BLaER1 (cell line): Measurements from ENCODE around the gene DNM2.

Experiments
- H3K27ac ChIP-seq: shearing (Covaris generic); formaldehyde crosslinking; 2 replicates; pipeline ENCODE4 v1.8.1; 2022
- H3K27me3 ChIP-seq: shearing (Covaris generic); formaldehyde crosslinking; 2 replicates; pipeline ENCODE4 v1.8.1; 2022
- H3K36me3 ChIP-seq: shearing (Covaris generic); formaldehyde crosslinking; 2 replicates; pipeline ENCODE4 v1.8.1; 2022
- H3K4me1 ChIP-seq: shearing (Covaris generic); formaldehyde crosslinking; 2 replicates; pipeline ENCODE4 v1.8.1; 2022
- H3K4me2 ChIP-seq: shearing (Covaris generic); formaldehyde crosslinking; 2 replicates; pipeline ENCODE4 v1.8.1; 2022
- H3K4me3 ChIP-seq: shearing (Covaris generic); formaldehyde crosslinking; 2 replicates; pipeline ENCODE4 v1.8.1; 2022
- H3K9ac ChIP-seq: shearing (Covaris generic); formaldehyde crosslinking; 2 replicates; pipeline ENCODE4 v1.8.1; 2022
- H3K9me3 ChIP-seq: shearing (Covaris generic); formaldehyde crosslinking; 2 replicates; pipeline ENCODE4 v1.8.1; 2022
- H4K20me1 ChIP-seq: shearing (Covaris generic); formaldehyde crosslinking; 2 replicates; pipeline ENCODE4 v1.8.1; 2022
- Cebpa-rat ChIP-seq: shearing (Covaris generic); IDR thresholded peaks from 2 replicates; pipeline ENCODE4 v1.8.1; 2022

The DNM2 gene

GRCh38 chr19:10767726-10768125 is 49.8 kb downstream of the DNM2 start:
- Histone ChIP-seq H3K36me3 (peaks cover 73% of the 10 kb centered on the region), H3K27ac (peak overlapping the region; percentile 91), H3K4me2 (peak overlapping the region; percentile 82), H3K27me3 (no peaks in the 10 kb centered on the region), H3K4me3 (no peak overlapping the region), H3K4me1 (peaks cover 100% of the 10 kb centered on the region), H4K20me1 (peaks cover 98% of the 10 kb centered on the region), H3K9ac (peak overlapping the region; percentile 61; the same call in 1 of the 2 replicates), H3K9me3 (no peaks in the 10 kb centered on the region)
- TF ChIP-seq Cebpa-rat, result no peak

- H4K20me1 ChIP-seq, result peaks cover 95% of the 10 kb centered on the region
Observed at GRCh38 chr19:10768369-10768768, 50.5 kb downstream of the DNM2 start.

GRCh38 chr19:10768936-10769335 is 51.1 kb downstream of the DNM2 start:
- H3K4me2 ChIP-seq, result peak overlapping the region; percentile 82
- no peaks in the 10 kb centered on the region for H3K27me3 ChIP-seq
- H4K20me1 ChIP-seq, result peaks cover 95% of the 10 kb centered on the region
- H3K36me3 ChIP-seq, result peaks cover 78% of the 10 kb centered on the region
- H3K4me3 ChIP-seq, result no peak overlapping the region; the same call in 1 of the 2 replicates
- H3K27ac ChIP-seq, result peak overlapping the region; percentile 91
- no peak for TF ChIP-seq Cebpa-rat
- peaks cover 100% of the 10 kb centered on the region for H3K4me1 ChIP-seq
- no peaks in the 10 kb centered on the region for H3K9me3 ChIP-seq
- peak overlapping the region; percentile 61; the same call in 1 of the 2 replicates for H3K9ac ChIP-seq

More at GRCh38 chr19:10768369-10768768, 50.5 kb downstream of the DNM2 start:
- Histone ChIP-seq H3K9ac (peak overlapping the region; percentile 61; the same call in 1 of the 2 replicates), H3K4me3 (no peak overlapping the region), H3K36me3 (peaks cover 76% of the 10 kb centered on the region), H3K27me3 (no peaks in the 10 kb centered on the region), H3K4me2 (peak overlapping the region; percentile 82), H3K9me3 (no peaks in the 10 kb centered on the region), H3K4me1 (peaks cover 100% of the 10 kb centered on the region), H3K27ac (peak overlapping the region; percentile 91)
- no peak for TF ChIP-seq Cebpa-rat

- H3K27ac ChIP-seq, result peak overlapping the region; percentile 91
- no peaks in the 10 kb centered on the region for H3K27me3 ChIP-seq
- H3K4me3 ChIP-seq, result peak overlapping the region; percentile 15; the same call in 1 of the 2 replicates
- TF ChIP-seq Cebpa-rat, result no peak
- H3K4me1 ChIP-seq, result peaks cover 95% of the 10 kb centered on the region
- H3K36me3 ChIP-seq, result peaks cover 78% of the 10 kb centered on the region
- H3K4me2 ChIP-seq, result peak overlapping the region; percentile 82
- peaks cover 90% of the 10 kb centered on the region for H4K20me1 ChIP-seq
- H3K9ac ChIP-seq, result peak overlapping the region; percentile 61; the same call in 1 of the 2 replicates
- H3K9me3 ChIP-seq, result no peaks in the 10 kb centered on the region
Observed at GRCh38 chr19:10769533-10770491, 51.9 kb downstream of the DNM2 start.

GRCh38 chr19:10773969-10774368 is 56.1 kb downstream of the DNM2 start:
- no peaks in the 10 kb centered on the region for H3K27me3 ChIP-seq
- H3K27ac ChIP-seq, result no peak overlapping the region
- no peaks in the 10 kb centered on the region for H3K9me3 ChIP-seq
- no peak overlapping the region for H3K9ac ChIP-seq
- TF ChIP-seq Cebpa-rat, result no peak
- peaks cover 78% of the 10 kb centered on the region for H4K20me1 ChIP-seq
- peaks cover 95% of the 10 kb centered on the region for H3K4me1 ChIP-seq
- H3K4me2 ChIP-seq, result no peak overlapping the region
- peaks cover 91% of the 10 kb centered on the region for H3K36me3 ChIP-seq
- no peak overlapping the region for H3K4me3 ChIP-seq

- no peaks in the 10 kb centered on the region for H3K27me3 ChIP-seq
- H4K20me1 ChIP-seq, result peaks cover 76% of the 10 kb centered on the region
- no peak for TF ChIP-seq Cebpa-rat
- H3K4me3 ChIP-seq, result no peak overlapping the region
- peaks cover 95% of the 10 kb centered on the region for H3K4me1 ChIP-seq
- H3K4me2 ChIP-seq, result no peak overlapping the region
- no peak overlapping the region for H3K9ac ChIP-seq
- H3K36me3 ChIP-seq, result peaks cover 91% of the 10 kb centered on the region
- no peaks in the 10 kb centered on the region for H3K9me3 ChIP-seq
- H3K27ac ChIP-seq, result no peak overlapping the region
Observed at GRCh38 chr19:10774893-10775292, 57.0 kb downstream of the DNM2 start.

GRCh38 chr19:10776900-10777650 is 59.2 kb downstream of the DNM2 start:
- Histone ChIP-seq H4K20me1 (peaks cover 77% of the 10 kb centered on the region), H3K36me3 (peaks cover 84% of the 10 kb centered on the region), H3K9me3 (no peaks in the 10 kb centered on the region), H3K27me3 (no peaks in the 10 kb centered on the region), H3K27ac (peak overlapping the region; percentile 55), H3K9ac (peak overlapping the region; percentile 23; the same call in 1 of the 2 replicates), H3K4me2 (peak overlapping the region; percentile 86), H3K4me3 (peak overlapping the region; percentile 37), H3K4me1 (peaks cover 94% of the 10 kb centered on the region)
- TF ChIP-seq Cebpa-rat, result no peak

GRCh38 chr19:10780368-10780767 is 62.5 kb downstream of the DNM2 start:
- H3K9me3 ChIP-seq, result no peaks in the 10 kb centered on the region
- peak overlapping the region; percentile 77 for H3K4me2 ChIP-seq
- peak overlapping the region; percentile 58; the same call in 1 of the 2 replicates for H3K9ac ChIP-seq
- no peaks in the 10 kb centered on the region for H3K27me3 ChIP-seq
- no peak for TF ChIP-seq Cebpa-rat
- peak overlapping the region; percentile 18; the same call in 1 of the 2 replicates for H3K4me3 ChIP-seq
- H3K36me3 ChIP-seq, result peaks cover 84% of the 10 kb centered on the region
- H4K20me1 ChIP-seq, result peaks cover 75% of the 10 kb centered on the region
- peaks cover 93% of the 10 kb centered on the region for H3K4me1 ChIP-seq
- H3K27ac ChIP-seq, result peak overlapping the region; percentile 79

GRCh38 chr19:10782795-10783194 is 64.9 kb downstream of the DNM2 start:
- no peaks in the 10 kb centered on the region for H3K9me3 ChIP-seq
- no peak overlapping the region for H3K9ac ChIP-seq
- peaks cover 62% of the 10 kb centered on the region for H4K20me1 ChIP-seq
- peaks cover 90% of the 10 kb centered on the region for H3K36me3 ChIP-seq
- H3K4me3 ChIP-seq, result no peak overlapping the region
- peak overlapping the region; percentile 26 for H3K4me2 ChIP-seq
- no peak overlapping the region for H3K27ac ChIP-seq
- no peaks in the 10 kb centered on the region for H3K27me3 ChIP-seq
- TF ChIP-seq Cebpa-rat, result no peak
- peaks cover 69% of the 10 kb centered on the region for H3K4me1 ChIP-seq
